Muscle of arm (tissue), 12 donors: ENCODE results near the gene CYB561. TPM values are rescaled to one million over a fixed set of nuclear protein-coding genes. Genes with fewer than 3 reads are reported as not detected.
A peak's percentile ranks its signal among the peaks of the same experiment; 100 is the strongest.

ENCODE experiments used
- DNase-seq: peaks from one replicate; pipeline ENCODE4 v3.0.0-alpha.2; 2013
- polyA plus RNA-seq, 12 donors: library from polyadenylated mRNA; unstranded; fragments of 120-200 nt; gene quantifications; one replicate each; pipeline ENCODE4 v1.2.1, GENCODE V29; 2013; ENCODE audit not compliant: insufficient read length in 12 of 12

The CYB561 gene
- polyA plus RNA-seq, 12 donors, result 3.8 to 16.2 (median 4.8) TPM; not detected in 1

DNA sequence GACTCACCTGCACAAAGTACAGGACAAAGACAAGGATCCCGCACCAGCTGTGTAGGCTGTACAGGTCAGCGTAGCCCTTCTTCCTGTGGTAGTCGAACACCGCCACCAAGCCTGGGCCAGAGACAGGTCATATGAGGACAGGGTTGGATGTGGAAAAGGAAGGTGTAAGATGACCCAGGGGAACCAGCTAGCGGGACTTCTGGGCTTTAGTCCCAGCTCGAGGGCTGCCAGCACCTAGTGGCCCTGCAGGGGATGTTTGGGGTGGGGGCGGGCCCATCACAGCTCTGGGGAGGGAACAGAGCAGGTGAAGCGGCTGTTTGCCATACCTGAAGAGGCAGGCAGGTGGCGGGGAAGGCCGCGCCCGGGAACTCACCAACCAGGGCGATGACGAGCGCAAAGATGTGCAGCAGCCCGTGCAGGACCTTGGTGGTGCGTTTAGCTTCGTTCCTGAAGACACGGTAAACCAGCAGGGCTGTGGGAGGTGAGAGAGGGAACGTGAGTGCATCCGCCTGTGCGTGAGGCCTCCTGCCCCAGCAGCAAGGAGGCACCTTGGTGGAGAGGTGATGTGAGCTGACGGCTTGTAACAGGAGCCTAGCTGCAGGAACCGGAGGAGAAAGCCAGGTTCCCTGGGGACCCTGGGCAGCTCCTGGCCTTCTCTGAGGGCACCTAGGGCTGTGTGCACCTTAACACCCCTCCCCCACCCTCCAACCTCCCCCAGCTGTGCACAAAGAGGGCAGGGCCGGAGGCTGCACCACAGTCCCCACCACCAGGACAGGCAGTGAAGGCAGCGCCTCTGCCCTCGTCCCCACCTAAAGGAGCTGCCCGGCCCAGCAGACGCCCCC, 10.2 kb downstream of the CYB561 start:
- DNase-seq, result no peak

DNA sequence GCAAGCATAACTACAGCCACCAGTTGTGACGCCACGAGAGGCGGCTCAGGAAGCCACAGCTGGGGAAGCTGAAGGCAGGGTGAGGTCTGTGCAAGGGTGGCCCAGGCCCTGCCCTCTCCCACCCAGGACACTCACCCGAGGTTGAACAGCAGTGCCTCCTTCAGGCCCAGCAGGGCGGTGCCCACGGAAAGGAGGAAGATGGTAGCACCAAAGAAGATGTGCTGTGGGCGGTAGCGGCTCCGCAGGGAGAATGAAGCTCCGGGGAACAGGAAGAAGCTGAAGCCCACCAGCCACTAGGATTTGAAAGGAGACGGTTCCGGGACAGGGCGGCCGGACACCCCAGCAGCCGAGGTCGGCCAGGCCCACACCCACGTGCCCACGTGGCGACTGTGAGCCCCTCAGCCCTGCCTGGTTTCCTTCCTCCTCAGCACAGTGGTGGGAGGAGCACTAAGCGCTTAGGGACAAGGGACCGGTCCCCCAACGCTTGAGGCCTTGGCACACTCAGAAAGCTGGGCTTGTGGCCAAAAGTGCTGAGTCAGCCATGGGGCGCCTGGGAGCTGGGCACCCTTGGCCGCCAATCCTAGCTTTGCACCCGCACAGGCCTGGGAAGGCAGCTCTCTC, 11.0 kb downstream of the CYB561 start:
- no peak for DNase-seq

DNA sequence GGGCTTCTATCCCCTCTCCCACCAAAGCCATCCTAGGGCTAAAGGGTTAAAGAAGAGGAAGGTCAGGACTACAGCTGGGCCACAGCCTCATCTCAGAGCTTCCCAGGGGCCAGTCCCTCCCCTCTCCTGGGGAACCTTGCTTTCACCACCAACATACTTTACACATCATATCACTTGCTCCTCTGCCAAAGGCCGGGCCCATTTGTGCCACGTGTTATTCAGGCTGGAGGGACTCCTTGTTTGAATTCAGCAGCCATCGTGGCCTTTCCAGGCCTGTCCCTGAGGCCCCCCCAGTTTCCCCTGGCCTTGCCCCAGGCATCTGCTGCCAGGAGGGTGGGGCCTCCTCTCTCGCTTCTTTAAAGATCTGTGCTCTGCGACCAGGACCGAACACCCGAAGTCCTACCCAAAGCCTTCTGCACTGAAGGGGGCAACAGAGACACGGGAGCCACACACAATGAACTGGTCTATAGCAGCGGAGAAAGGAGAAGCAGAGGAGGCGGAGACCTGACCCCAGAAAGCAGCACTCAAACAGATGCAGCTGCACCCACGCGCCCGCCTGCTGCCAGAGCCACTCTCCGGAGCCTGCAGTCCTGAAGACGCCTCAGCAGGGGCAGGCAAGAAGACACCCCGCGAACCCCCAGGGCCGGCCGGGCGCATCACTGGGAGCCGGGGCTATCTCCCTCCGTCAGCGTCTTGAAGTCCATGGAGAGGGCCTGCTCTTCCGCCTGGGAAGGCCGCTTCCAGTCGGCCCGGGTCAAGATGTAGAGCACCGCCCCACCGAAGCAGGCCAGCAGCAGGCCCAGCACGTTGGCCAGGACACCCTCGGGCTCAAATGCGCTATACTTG, 12.1 kb downstream of the CYB561 start:
- peak; percentile 76 for DNase-seq

DNA sequence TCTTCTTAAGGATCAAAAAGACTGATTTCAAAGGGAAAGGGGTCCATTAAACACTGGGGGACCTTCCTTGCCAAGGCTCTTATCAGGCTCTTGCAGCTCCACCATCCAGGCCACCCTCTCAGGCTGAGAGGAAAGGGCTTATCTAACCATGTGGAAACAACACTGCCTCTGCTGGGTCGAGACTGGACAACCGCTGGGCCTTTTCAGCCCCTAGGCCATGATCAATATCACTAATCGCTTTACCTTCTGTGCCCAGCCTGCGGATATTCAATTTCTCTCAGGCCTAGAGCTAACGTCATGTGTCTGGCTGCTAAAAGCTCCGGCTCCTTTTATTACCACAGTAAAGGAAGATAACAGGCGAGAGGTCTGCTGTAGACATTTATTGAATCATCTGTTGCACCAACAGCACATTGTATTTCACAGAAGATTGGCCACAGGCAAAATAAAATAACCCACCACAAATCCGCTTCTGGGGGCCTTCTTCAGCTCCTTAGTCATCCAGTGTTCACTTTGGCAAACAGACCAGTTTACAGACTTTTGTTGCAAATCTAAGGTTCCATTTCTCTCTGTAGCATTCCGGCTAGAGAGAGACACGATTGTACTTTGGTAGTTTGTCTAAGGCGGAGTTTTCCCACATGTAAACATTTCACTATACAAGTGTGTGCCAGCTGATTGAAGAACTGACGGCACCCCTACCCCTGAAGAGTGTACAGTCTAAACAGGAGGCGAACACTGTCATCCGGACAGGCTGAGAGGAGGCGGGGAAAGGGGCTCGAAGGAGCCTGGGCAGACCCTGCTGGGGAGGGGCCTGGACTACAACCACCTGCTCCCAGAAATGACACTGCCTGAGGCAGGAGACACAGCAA, 13.9 kb downstream of the CYB561 start:
- no peak for DNase-seq

DNA sequence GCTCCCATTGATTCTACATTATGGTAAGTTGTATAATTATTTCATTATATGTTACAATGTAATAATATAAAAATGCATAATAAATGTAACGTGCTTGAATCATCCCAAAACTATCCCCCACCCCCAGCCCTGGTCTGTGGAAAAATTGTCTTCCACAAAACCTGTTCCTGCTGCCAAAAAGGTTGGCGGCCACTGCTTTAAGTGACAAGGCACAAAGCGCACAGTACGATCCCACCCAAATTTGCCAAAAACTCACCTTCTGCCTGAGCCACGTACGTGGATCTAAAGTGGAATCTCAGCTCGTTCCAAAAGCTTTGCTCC, 14.5 kb downstream of the CYB561 start:
- no peak for DNase-seq

DNA sequence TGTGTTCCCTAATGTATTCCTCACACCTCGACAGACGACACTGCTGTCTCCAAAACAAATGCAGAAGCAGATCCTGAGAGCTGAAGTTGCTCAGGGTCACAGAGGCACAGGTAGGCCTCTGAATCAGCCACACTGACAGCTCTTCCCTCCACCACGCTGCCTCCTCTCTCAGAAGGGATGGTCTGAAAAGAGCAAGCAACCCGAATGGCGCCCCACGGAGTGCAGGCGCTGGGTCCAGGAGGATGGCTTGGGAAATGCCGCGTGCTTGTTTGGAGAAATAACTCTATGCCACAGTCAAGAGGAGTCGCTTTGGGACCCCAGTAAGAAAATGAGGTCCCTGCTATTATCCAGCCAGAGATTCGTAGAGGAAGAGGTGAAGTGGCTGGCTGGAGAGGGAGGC, 15.9 kb downstream of the CYB561 start:
- DNase-seq, result no peak

DNA sequence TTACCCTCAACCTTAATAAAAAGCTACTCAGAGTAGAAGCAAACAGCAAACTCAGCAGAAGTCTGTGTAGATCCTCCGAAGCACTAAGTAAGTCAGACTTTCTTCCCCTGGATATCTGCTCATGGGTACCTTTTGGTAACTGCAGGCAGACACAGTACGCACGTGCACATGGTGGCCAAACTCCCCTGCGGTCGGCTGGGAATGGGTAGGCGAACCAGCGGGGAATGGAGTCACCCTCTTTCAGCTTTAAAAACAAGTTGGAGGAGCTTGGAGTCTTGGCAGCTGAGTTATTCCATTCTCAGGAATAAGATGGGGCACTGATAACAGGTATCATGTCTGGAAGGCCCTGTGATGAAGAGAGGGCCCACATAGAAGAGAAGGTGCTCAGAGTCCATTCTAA, 16.3 kb downstream of the CYB561 start:
- no peak for DNase-seq

DNA sequence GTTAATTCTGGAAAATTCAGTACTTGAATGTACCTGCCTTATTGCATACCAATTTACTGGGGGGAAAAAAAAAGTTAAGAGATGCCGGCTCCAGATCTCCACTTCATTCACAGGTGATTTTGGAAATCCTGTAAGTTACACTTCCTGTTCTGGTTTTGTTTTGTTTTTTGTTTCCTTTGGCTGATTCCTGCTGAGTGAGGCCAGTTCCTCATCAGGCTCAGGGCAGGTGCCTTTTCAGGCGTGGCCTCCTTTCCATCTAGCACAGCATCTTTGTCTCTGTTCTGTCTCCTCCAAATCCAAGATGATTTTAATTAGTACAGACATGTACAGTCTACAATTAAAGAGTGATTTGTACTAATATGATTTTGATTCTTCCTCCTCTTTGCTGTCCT, 19.2 kb downstream of the CYB561 start:
- DNase-seq, result no peak

DNA sequence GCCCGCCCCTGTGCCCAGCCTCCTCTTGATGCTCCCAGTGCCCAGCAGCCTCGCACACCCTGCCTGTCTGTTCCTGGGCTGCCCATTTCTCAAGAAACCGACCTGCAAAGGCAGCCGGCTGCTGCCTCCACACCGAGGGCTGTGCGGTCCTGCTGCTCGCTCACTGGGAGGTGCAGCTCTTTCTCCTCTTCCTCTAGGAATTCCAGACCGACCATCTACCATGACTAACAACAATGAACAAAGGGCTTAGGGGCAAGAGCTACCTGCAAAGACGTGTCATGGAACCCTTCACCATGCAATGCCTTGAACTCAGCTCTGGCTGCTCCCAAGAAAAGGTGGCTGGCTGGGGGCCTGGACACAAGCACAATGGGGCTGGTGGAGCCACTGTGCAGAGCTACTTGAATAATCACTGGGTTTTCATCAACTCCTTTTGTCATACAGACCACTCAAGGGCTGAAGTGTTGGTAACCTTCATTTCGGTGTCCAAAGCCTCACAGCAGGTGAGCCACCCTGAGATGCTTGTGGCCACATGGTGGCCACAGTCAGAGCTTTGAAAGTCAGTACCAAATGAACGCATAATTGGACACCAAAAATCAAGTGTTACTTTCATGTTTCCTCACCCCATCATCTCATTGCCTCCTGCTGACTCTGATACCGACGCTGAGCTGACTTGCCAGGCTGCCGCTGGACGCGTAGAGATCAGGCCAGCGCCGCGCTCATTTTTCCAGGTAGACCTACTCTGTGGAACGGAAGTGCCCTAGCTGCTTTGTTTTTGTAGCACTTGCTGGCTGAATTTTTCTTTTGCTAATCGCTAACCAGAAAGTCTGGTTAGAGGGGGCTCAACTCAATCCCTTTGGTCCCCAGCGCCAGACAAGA, 19.8 kb downstream of the CYB561 start:
- DNase-seq, result no peak

DNA sequence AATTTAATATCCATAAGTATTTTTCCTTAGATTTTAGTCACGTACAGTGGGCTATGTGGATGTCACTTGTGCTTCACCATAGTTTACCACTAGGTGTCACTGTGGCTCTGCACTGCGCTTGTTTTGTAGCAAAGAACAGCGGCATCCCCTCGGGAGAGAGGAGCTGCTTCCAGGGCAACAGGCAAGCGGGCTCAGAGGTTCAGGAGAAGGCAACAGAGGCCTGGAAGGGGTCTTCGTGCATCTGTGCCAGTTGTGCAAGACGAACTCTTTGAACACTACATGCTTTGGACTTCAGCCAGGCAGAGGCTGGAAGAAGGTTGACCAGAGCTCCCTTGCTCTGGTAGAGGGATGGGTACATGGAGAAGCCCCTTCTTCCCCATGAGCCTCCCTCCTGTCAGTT, 20.6 kb downstream of the CYB561 start:
- DNase-seq, result peak; percentile 87

DNA sequence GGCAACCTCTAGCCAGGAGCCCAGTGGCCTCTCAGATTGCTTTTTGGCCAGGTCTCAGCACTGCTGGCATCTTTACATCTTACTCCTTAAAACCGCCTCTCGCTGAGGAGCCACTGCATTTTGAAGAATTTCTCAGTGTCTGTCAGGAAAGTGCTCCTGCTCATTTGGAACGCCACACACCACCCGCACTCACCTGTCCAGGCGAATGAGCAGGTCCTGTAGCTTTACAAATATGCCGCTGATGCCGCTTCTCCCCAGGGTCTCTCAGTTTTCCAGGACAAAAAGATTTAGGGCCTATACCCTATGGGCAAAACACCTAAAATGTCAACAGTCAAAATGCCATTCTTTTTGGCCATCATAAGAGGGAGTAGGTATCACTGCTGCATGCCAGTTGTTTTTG, 22.1 kb downstream of the CYB561 start:
- DNase-seq, result no peak

DNA sequence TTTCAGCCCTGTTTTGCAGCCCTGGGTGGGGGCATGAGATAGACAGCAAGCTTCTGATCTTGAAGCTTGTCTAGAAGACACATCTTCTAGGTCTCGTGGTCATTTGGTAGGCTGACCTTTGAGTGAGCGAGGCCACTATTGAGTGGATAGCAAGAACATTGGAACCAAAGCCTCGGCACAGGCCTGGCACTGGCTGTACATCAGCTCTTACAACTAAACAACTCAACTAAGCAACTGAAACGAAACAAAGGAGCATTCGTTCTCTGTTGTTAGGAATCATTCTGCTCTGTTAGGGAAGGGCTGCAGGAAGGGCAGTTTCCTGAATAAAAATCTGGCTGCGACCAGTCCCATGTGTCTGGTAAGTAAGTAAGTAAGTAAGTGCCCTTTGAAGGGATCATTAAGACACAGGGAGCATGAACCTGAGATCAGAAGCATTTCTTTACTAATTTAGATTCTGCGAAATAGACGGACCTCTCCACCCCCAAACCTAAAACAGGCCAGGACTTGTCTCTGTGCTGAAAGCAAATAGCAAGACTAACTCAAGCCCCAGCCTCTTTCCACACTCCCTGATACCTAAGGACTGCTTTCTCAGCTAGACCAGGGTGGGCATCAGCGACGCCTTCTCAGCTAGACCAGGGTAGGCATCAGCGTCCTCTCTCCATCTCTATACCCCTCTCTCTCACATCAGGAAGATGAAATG, 22.7 kb downstream of the CYB561 start:
- DNase-seq, result no peak

DNA sequence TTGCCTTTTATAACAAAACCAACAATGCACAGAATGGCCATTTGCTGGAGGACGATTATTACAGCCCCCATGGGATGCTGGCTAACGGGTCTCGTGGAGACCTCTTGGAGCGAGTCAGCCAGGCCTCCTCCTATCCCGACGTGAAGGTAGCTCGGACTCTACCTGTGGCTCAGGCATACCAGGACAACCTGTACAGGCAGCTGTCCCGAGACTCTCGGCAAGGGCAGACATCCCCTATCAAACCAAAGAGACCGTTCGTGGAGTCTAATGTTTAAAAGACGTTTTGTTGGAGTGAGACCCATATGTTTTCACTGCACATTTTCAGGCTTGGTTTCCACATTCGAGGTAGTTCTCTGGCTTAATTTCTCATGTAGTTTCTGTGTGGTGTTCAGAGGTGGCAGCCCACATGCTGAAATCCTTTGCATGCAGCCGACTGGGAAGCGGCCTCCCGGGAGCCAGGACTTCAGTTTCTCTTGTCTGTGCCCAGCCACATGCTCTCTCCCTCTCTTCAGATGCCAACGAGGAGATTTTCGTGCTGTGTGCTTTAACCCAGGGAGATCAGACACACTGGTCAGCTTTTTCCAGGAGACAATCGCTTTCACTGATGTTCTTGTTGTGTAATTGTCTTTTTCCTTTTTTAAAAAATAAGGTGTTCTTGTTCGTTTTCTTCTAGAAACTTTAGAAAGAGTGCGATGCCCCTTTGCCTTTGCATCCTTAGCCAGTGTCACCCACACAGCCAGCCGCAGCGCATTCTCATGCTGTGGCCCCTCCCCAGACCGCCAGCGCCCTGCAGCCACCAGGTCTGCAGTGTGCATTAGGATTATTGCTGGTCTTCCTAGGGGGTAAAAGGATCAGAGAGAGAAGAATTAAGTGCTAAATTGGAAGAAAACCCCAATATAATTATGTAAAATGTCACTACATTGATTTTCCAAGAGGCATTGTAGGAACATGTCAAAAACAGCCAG, 24.1 kb downstream of the CYB561 start:
- DNase-seq, result no peak

DNA sequence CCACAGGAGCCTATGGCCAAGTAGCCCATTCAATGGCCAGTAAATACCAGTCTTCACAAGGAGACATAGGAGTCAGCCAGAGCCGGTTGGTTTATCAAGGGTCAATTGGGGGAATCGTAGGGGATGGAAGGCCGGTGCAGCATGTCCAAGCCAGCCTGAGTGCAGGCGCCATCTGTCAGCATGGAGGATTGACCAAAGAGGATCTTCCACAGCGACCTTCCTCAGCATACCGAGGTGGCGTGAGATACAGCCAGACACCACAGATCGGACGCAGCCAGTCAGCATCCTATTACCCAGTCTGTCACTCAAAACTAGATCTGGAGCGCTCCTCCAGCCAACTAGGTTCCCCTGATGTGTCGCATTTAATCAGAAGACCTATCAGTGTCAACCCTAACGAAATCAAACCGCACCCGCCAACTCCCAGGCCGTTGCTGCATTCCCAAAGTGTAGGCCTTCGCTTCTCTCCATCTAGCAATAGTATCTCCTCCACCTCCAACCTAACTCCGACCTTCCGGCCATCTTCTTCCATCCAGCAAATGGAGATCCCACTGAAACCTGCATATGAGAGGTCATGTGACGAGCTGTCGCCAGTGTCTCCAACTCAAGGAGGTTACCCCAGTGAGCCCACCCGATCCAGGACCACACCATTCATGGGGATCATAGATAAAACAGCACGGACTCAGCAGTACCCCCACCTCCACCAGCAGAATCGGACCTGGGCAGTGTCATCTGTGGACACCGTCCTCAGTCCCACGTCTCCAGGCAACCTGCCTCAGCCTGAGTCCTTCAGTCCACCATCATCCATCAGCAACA, 25.0 kb downstream of the CYB561 start:
- DNase-seq, result no peak

DNA sequence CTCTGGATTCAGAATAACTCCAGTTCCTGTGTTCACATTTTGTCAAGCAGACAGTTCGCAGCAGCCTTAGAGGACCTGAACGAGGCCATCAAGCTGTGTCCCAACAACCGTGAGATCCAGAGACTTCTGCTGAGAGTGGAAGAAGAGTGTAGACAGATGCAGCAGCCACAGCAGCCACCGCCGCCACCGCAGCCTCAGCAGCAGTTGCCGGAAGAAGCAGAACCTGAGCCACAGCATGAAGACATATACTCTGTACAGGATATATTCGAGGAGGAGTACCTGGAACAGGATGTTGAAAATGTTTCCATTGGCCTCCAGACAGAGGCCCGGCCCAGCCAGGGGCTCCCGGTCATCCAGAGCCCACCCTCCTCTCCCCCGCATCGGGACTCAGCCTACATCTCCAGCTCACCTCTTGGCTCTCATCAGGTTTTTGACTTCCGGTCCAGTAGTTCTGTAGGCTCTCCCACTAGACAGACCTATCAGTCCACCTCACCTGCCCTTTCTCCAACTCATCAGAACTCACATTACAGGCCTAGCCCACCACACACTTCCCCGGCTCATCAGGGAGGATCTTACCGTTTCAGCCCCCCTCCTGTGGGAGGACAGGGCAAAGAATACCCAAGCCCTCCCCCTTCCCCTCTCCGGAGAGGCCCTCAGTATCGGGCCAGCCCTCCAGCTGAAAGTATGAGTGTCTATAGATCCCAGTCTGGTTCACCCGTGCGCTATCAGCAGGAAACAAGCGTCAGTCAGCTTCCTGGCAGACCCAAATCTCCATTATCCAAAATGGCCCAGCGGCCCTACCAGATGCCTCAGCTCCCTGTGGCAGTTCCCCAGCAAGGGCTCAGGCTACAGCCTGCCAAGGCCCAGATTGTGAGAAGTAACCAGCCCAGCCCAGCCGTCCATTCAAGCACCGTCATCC, 25.9 kb downstream of the CYB561 start:
- DNase-seq, result no peak

DNA sequence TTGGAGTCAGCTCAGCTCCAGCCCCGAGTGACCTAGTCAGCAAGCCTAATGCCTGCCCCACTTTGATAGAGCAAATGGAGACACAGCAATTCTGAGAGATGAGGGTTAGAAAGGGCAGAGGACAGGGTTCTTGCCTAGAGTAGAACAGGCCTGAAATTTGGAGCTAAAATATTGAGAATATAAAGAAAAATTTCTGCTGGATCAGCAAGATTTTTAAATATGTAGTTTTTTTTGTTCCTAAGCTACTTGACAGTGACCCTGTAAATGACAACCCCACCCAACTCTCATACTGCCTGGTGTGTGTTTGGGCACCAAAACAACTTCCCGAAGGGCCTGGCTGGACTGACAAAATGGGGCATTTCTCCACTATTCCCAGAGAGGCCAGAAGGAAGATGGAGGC, 26.7 kb downstream of the CYB561 start:
- no peak for DNase-seq

DNA sequence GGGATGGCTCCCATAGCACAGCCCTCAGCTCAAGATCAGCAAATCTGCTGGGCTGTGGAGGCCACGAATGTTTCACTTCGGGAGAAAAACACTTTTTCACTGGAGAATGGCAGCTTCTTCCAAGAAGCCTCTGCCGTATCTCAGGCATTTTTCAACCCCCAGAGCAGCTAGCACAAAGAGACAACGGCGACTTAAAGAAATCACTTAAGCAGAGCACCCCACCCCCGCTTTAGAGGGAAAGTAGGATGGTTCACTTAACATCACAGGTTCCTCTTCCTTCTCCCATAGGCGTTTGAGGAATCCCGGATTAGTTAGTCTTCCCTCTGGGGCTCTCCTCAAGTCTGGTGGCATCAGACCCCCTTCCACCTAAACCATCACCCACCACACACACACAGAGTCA, 27.6 kb downstream of the CYB561 start:
- DNase-seq, result no peak
